ENCODE data around the gene VPS13C. TPM values are rescaled to one million over a fixed set of nuclear protein-coding genes. Genes with fewer than 3 reads are reported as not detected.

Gene VPS13C
- total RNA-seq, 5 donors from 2014 or later (not counting 1 experiment from before 2014, with no cell fraction given) = 84.4 to 136 (median 117) TPM

GRCh38 chr15:62035256-62035924 is 24.9 kb downstream of the VPS13C start:
- ChIA-PET POLR2A (no interaction called here), CTCF (interaction anchor here in 1 of 2 donors (1.6 kb wide), 1 partner anchor 39 kb away, joined by 4 read pairs; no protein-coding TSS in a partner anchor)
- Mint-ChIP-seq H3K36me3 (peaks cover 37% of the 10 kb centered on the region), H3K4me3 (no peak overlapping the region), H3K27ac (no peak overlapping the region), H3K4me1 (peaks cover 16 to 32% (median 29%) of the 10 kb centered on the region in 3 donors), H3K27me3 (no peaks in the 10 kb centered on the region), H3K9me3 (peaks cover 3 to 6% (median 6%) of the 10 kb centered on the region in 3 donors)
- ATAC-seq (replicated peaks in 1 of 4) (no peak), DNase-seq (no peak)
- Histone ChIP-seq H3K27me3 (replicated peaks in 1 of 2; ENCODE audit: control insufficient read depth in 2 of 2, extremely low read depth in 1 of 2, insufficient read depth in 2 of 2, low read length in 1 of 2) (no peaks in the 10 kb centered on the region), H3K4me3 (ENCODE audit: control insufficient read depth in 1 of 2, extremely low read depth in 1 of 2, low read length in 1 of 2) (no peak overlapping the region), H3K9me3 (no peaks in the 10 kb centered on the region), H3K4me1 (ENCODE audit: control insufficient read depth in 1 of 2, extremely low read depth in 1 of 2, insufficient read depth in 2 of 2, low read length in 2 of 2) (no peaks in the 10 kb centered on the region), H3K27ac (ENCODE audit: low read length) (no peak overlapping the region), H3K36me3 (ENCODE audit: control insufficient read depth in 2 of 2, extremely low read depth in 1 of 2, insufficient read depth in 1 of 2, low read length in 1 of 2) (peaks cover 0 to 15% of the 10 kb centered on the region in 2 donors)
- no CpG with 5 or more reads among the region's 2 CpGs for WGBS (ENCODE audit: insufficient coverage)

- Mint-ChIP-seq H3K4me1 (peaks cover 18 to 26% (median 19%) of the 10 kb centered on the region in 3 donors), H3K4me3 (no peak overlapping the region), H3K27ac (no peak overlapping the region), H3K36me3 (peaks cover 50% of the 10 kb centered on the region), H3K27me3 (no peaks in the 10 kb centered on the region), H3K9me3 (no peaks in the 10 kb centered on the region)
- 69% methylated on average over 3 of the region's 5 CpGs for WGBS (ENCODE audit: insufficient coverage)
- Histone ChIP-seq H3K4me1 (ENCODE audit: control insufficient read depth in 1 of 2, extremely low read depth in 1 of 2, insufficient read depth in 2 of 2, low read length in 2 of 2) (no peaks in the 10 kb centered on the region), H3K27ac (ENCODE audit: low read length) (no peak overlapping the region), H3K36me3 (ENCODE audit: control insufficient read depth in 2 of 2, extremely low read depth in 1 of 2, insufficient read depth in 1 of 2, low read length in 1 of 2) (peaks cover 5 to 30% of the 10 kb centered on the region in 2 donors), H3K4me3 (ENCODE audit: control insufficient read depth in 1 of 2, extremely low read depth in 1 of 2, low read length in 1 of 2) (no peak overlapping the region), H3K9me3 (no peaks in the 10 kb centered on the region), H3K27me3 (replicated peaks in 1 of 2; ENCODE audit: control insufficient read depth in 2 of 2, extremely low read depth in 1 of 2, insufficient read depth in 2 of 2, low read length in 1 of 2) (no peaks in the 10 kb centered on the region)
- ChIA-PET POLR2A (no interaction called here), CTCF (no interaction called here)
- ATAC-seq (replicated peaks in 1 of 4) (no peak), DNase-seq (no peak)
Measured at GRCh38 chr15:62027916-62028315, 32.3 kb downstream of the VPS13C start.

- Histone ChIP-seq H3K36me3 (ENCODE audit: control insufficient read depth in 2 of 2, extremely low read depth in 1 of 2, insufficient read depth in 1 of 2, low read length in 1 of 2) (peaks cover 5 to 27% of the 10 kb centered on the region in 2 donors), H3K4me3 (ENCODE audit: control insufficient read depth in 1 of 2, extremely low read depth in 1 of 2, low read length in 1 of 2) (no peak overlapping the region), H3K27me3 (replicated peaks in 1 of 2; ENCODE audit: control insufficient read depth in 2 of 2, extremely low read depth in 1 of 2, insufficient read depth in 2 of 2, low read length in 1 of 2) (no peaks in the 10 kb centered on the region), H3K9me3 (no peaks in the 10 kb centered on the region), H3K27ac (ENCODE audit: low read length) (no peak overlapping the region), H3K4me1 (ENCODE audit: control insufficient read depth in 1 of 2, extremely low read depth in 1 of 2, insufficient read depth in 2 of 2, low read length in 2 of 2) (no peaks in the 10 kb centered on the region)
- DNase-seq (no peak), ATAC-seq (replicated peaks in 1 of 4) (no peak)
- Mint-ChIP-seq H3K4me1 (peaks cover 17 to 24% (median 18%) of the 10 kb centered on the region in 3 donors), H3K4me3 (no peak overlapping the region), H3K27ac (no peak overlapping the region), H3K27me3 (no peaks in the 10 kb centered on the region), H3K36me3 (peaks cover 54% of the 10 kb centered on the region), H3K9me3 (no peaks in the 10 kb centered on the region)
- 75% methylated on average over 1 of the region's 3 CpGs for WGBS (ENCODE audit: insufficient coverage)
- CTCF ChIA-PET = no interaction called here
- POLR2A ChIA-PET = interaction anchor here in 1 of 2 donors (0.6 kb wide), 1 partner anchor 20 kb away, joined by 3 read pairs; no protein-coding TSS in a partner anchor
Measured at GRCh38 chr15:62027263-62027565, 33.0 kb downstream of the VPS13C start.

- no peak overlapping the region for H3K4me3 Mint-ChIP-seq
- H3K4me1 ChIP-seq (ENCODE audit: control insufficient read depth in 1 of 2, extremely low read depth in 1 of 2, insufficient read depth in 2 of 2, low read length in 2 of 2) = no peaks in the 10 kb centered on the region
- no peak overlapping the region for H3K4me3 ChIP-seq (ENCODE audit: control insufficient read depth in 1 of 2, extremely low read depth in 1 of 2, low read length in 1 of 2)
- ChIA-PET CTCF (no interaction called here), POLR2A (interaction anchor here (0.6 to 0.8 kb wide), 3 partner anchors 20 to 255 kb away, joined by 3 read pairs; no protein-coding TSS in a partner anchor)
- no peaks in the 10 kb centered on the region for H3K9me3 ChIP-seq
- peaks cover 17 to 24% (median 18%) of the 10 kb centered on the region in 3 donors for H3K4me1 Mint-ChIP-seq
- no peaks in the 10 kb centered on the region for H3K9me3 Mint-ChIP-seq
- no peak overlapping the region for H3K27ac Mint-ChIP-seq
- DNase-seq (no peak), ATAC-seq (replicated peaks in 1 of 4) (no peak)
- H3K27me3 ChIP-seq (replicated peaks in 1 of 2; ENCODE audit: control insufficient read depth in 2 of 2, extremely low read depth in 1 of 2, insufficient read depth in 2 of 2, low read length in 1 of 2) = no peaks in the 10 kb centered on the region
- peaks cover 59% of the 10 kb centered on the region for H3K36me3 Mint-ChIP-seq
- no peaks in the 10 kb centered on the region for H3K27me3 Mint-ChIP-seq
- H3K27ac ChIP-seq (ENCODE audit: low read length) = no peak overlapping the region
- 60% methylated on average over 1 of the region's 2 CpGs for WGBS (ENCODE audit: insufficient coverage)
- peaks cover 5 to 27% of the 10 kb centered on the region in 2 donors for H3K36me3 ChIP-seq (ENCODE audit: control insufficient read depth in 2 of 2, extremely low read depth in 1 of 2, insufficient read depth in 1 of 2, low read length in 1 of 2)
Measured at GRCh38 chr15:62026487-62027262, 33.6 kb downstream of the VPS13C start.

GRCh38 chr15:62021991-62022600 is 38.2 kb downstream of the VPS13C start:
- CTCF ChIA-PET = interaction anchor here in 1 of 2 donors (1.0 kb wide), 1 partner anchor 37 kb away, joined by 3 read pairs; no protein-coding TSS in a partner anchor
- Mint-ChIP-seq H3K27me3 (no peaks in the 10 kb centered on the region), H3K36me3 (peaks cover 65% of the 10 kb centered on the region), H3K27ac (no peak overlapping the region), H3K4me3 (no peak overlapping the region), H3K4me1 (peaks cover 8 to 14% (median 11%) of the 10 kb centered on the region in 3 donors), H3K9me3 (no peaks in the 10 kb centered on the region)
- no peaks in the 10 kb centered on the region for H3K27me3 ChIP-seq (replicated peaks in 1 of 2; ENCODE audit: control insufficient read depth in 2 of 2, extremely low read depth in 1 of 2, insufficient read depth in 2 of 2, low read length in 1 of 2)
- DNase-seq = no peak
- no CpG with 5 or more reads among the region's 3 CpGs for WGBS (ENCODE audit: insufficient coverage)
- ATAC-seq (replicated peaks in 1 of 4) = no peak
- no peak overlapping the region for H3K4me3 ChIP-seq (ENCODE audit: control insufficient read depth in 1 of 2, extremely low read depth in 1 of 2, low read length in 1 of 2)
- no peaks in the 10 kb centered on the region for H3K4me1 ChIP-seq (ENCODE audit: control insufficient read depth in 1 of 2, extremely low read depth in 1 of 2, insufficient read depth in 2 of 2, low read length in 2 of 2)
- H3K9me3 ChIP-seq = peaks cover 3% of the 10 kb centered on the region
- POLR2A ChIA-PET = no interaction called here
- peaks cover 5 to 13% of the 10 kb centered on the region in 2 donors for H3K36me3 ChIP-seq (ENCODE audit: control insufficient read depth in 2 of 2, extremely low read depth in 1 of 2, insufficient read depth in 1 of 2, low read length in 1 of 2)
- no peak overlapping the region for H3K27ac ChIP-seq (ENCODE audit: low read length)

GRCh38 chr15:62020576-62021160 is 39.6 kb downstream of the VPS13C start:
- H3K4me3 Mint-ChIP-seq = no peak overlapping the region
- DNase-seq (no peak), ATAC-seq (replicated peaks in 1 of 4) (no peak)
- Histone ChIP-seq H3K9me3 (peaks cover 3% of the 10 kb centered on the region), H3K4me1 (ENCODE audit: control insufficient read depth in 1 of 2, extremely low read depth in 1 of 2, insufficient read depth in 2 of 2, low read length in 2 of 2) (no peaks in the 10 kb centered on the region), H3K4me3 (ENCODE audit: control insufficient read depth in 1 of 2, extremely low read depth in 1 of 2, low read length in 1 of 2) (no peak overlapping the region), H3K27ac (ENCODE audit: low read length) (no peak overlapping the region), H3K27me3 (replicated peaks in 1 of 2; ENCODE audit: control insufficient read depth in 2 of 2, extremely low read depth in 1 of 2, insufficient read depth in 2 of 2, low read length in 1 of 2) (no peaks in the 10 kb centered on the region), H3K36me3 (ENCODE audit: control insufficient read depth in 2 of 2, extremely low read depth in 1 of 2, insufficient read depth in 1 of 2, low read length in 1 of 2) (peaks cover 5 to 13% of the 10 kb centered on the region in 2 donors)
- POLR2A ChIA-PET = no interaction called here
- H3K9me3 Mint-ChIP-seq = peaks cover 2 to 4% (median 4%) of the 10 kb centered on the region in 3 donors
- WGBS (ENCODE audit: insufficient coverage) = 100% methylated on average over 2 of the region's 3 CpGs
- CTCF ChIA-PET = no interaction called here
- peaks cover 0 to 6% (median 3%) of the 10 kb centered on the region in 3 donors for H3K4me1 Mint-ChIP-seq
- H3K27me3 Mint-ChIP-seq = no peaks in the 10 kb centered on the region
- H3K36me3 Mint-ChIP-seq = peaks cover 69% of the 10 kb centered on the region
- no peak overlapping the region for H3K27ac Mint-ChIP-seq

Measured in T-cell (primary cell).